ENCODE measurements around the gene ZNF385B. TPM values are rescaled to one million over a fixed set of nuclear protein-coding genes. Genes with fewer than 3 reads are reported as not detected.

Gene ZNF385B
- total RNA-seq, 1 experiment from 2014 or later, result 0.28 TPM

GRCh38 chr2:179487010-179487731 is 374.2 kb downstream of the ZNF385B start:
- H3K4me3 ChIP-seq (ENCODE audit: low read depth in 2 of 2, low read length in 2 of 2), result no peak overlapping the region
- H3K4me1 ChIP-seq (ENCODE audit: control insufficient read depth, insufficient read depth, low read length), result no peaks in the 10 kb centered on the region
- H3K27ac ChIP-seq (ENCODE audit: low read length), result no peak overlapping the region
- no peaks in the 10 kb centered on the region for H3K36me3 ChIP-seq (ENCODE audit: control insufficient read depth, insufficient read depth, low read length)
- intact Hi-C loops (cut with micrococcal nuclease; ENCODE audit: unreplicated experiment) (no loop called here), in situ Hi-C loops (cut with HindIII; ENCODE audit: low pct_unique_long_range_greater_than_20kb, low sequenced_read_pairs) (no loop called here)
- POLR2A ChIA-PET, result no interaction called here
- no peaks in the 10 kb centered on the region for H3K27me3 ChIP-seq (ENCODE audit: control insufficient read depth, insufficient read depth, low read length)
- ATAC-seq (no peak), DNase-seq (ENCODE audit: low read depth, low spot score) (no peak)
- no peaks in the 10 kb centered on the region for H3K9me3 ChIP-seq (ENCODE audit: control insufficient read depth, insufficient read depth, low read depth, low read length)
- CTCF ChIA-PET, result no interaction called here
- no TSS peak for BruUV-seq (replicated peaks)
- TF ChIP-seq, protein P1, sequence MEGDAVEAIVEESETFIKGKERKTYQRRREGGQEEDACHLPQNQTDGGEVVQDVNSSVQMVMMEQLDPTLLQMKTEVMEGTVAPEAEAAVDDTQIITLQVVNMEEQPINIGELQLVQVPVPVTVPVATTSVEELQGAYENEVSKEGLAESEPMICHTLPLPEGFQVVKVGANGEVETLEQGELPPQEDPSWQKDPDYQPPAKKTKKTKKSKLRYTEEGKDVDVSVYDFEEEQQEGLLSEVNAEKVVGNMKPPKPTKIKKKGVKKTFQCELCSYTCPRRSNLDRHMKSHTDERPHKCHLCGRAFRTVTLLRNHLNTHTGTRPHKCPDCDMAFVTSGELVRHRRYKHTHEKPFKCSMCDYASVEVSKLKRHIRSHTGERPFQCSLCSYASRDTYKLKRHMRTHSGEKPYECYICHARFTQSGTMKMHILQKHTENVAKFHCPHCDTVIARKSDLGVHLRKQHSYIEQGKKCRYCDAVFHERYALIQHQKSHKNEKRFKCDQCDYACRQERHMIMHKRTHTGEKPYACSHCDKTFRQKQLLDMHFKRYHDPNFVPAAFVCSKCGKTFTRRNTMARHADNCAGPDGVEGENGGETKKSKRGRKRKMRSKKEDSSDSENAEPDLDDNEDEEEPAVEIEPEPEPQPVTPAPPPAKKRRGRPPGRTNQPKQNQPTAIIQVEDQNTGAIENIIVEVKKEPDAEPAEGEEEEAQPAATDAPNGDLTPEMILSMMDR (IDR thresholded peaks at IDR 0.05), result no peak
- TF ChIP-seq POLR2AphosphoS5 (IDR thresholded peaks at IDR 0.05; ENCODE audit: low read depth, low read length), result no peak

GRCh38 chr2:179483131-179483530 is 378.3 kb downstream of the ZNF385B start:
- DNase-seq (ENCODE audit: low read depth, low spot score) (no peak), ATAC-seq (no peak)
- H3K4me1 ChIP-seq (ENCODE audit: control insufficient read depth, insufficient read depth, low read length), result no peaks in the 10 kb centered on the region
- CTCF ChIA-PET, result no interaction called here
- BruUV-seq (replicated peaks), result no TSS peak
- POLR2A ChIA-PET, result no interaction called here
- H3K27me3 ChIP-seq (ENCODE audit: control insufficient read depth, insufficient read depth, low read length), result no peaks in the 10 kb centered on the region
- TF ChIP-seq REST (IDR thresholded peaks at IDR 0.05; ENCODE audit: insufficient read depth in 1 of 2, low read depth in 2 of 2, low read length in 1 of 2), result no peak
- no peak for TF ChIP-seq SIN3A (IDR thresholded peaks at IDR 0.05; ENCODE audit: borderline replicate concordance, insufficient read depth, low read depth, low read length)
- no peak overlapping the region for H3K4me3 ChIP-seq (ENCODE audit: low read depth in 2 of 2, low read length in 2 of 2)
- no peak overlapping the region for H3K27ac ChIP-seq (ENCODE audit: low read length)
- intact Hi-C loops (cut with micrococcal nuclease; ENCODE audit: unreplicated experiment) (no loop called here), in situ Hi-C loops (cut with HindIII; ENCODE audit: low pct_unique_long_range_greater_than_20kb, low sequenced_read_pairs) (no loop called here)
- H3K36me3 ChIP-seq (ENCODE audit: control insufficient read depth, insufficient read depth, low read length), result no peaks in the 10 kb centered on the region
- H3K9me3 ChIP-seq (ENCODE audit: control insufficient read depth, insufficient read depth, low read depth, low read length), result no peaks in the 10 kb centered on the region

GRCh38 chr2:179479947-179480346 is 381.5 kb downstream of the ZNF385B start:
- Histone ChIP-seq H3K27me3 (ENCODE audit: control insufficient read depth, insufficient read depth, low read length) (no peaks in the 10 kb centered on the region), H3K4me1 (ENCODE audit: control insufficient read depth, insufficient read depth, low read length) (no peaks in the 10 kb centered on the region), H3K27ac (ENCODE audit: low read length) (no peak overlapping the region), H3K4me3 (ENCODE audit: low read depth in 2 of 2, low read length in 2 of 2) (no peak overlapping the region), H3K9me3 (ENCODE audit: control insufficient read depth, insufficient read depth, low read depth, low read length) (no peaks in the 10 kb centered on the region), H3K36me3 (ENCODE audit: control insufficient read depth, insufficient read depth, low read length) (no peaks in the 10 kb centered on the region)
- in situ Hi-C loops (cut with HindIII; ENCODE audit: low pct_unique_long_range_greater_than_20kb, low sequenced_read_pairs), result no loop called here
- intact Hi-C loops (cut with micrococcal nuclease; ENCODE audit: unreplicated experiment), result no loop called here
- POLR2A ChIA-PET, result no interaction called here
- TF ChIP-seq TCF7L2 (IDR thresholded peaks at IDR 0.05; ENCODE audit: low read depth, low read length) (no peak), POLR2AphosphoS5 (IDR thresholded peaks at IDR 0.05; ENCODE audit: low read depth, low read length) (no peak), REST (IDR thresholded peaks at IDR 0.05; ENCODE audit: insufficient read depth in 1 of 2, low read depth in 2 of 2, low read length in 1 of 2) (no peak), SIN3A (IDR thresholded peaks at IDR 0.05; ENCODE audit: borderline replicate concordance, insufficient read depth, low read depth, low read length) (no peak)
- TF ChIP-seq, protein P1 (IDR thresholded peaks at IDR 0.05), result no peak
- no TSS peak for BruUV-seq (replicated peaks)
- CTCF ChIA-PET, result no interaction called here
- ATAC-seq (no peak), DNase-seq (ENCODE audit: low read depth, low spot score) (no peak)

Measured in Panc1 (cell line).